ENCODE results near the gene ADAMTS12. TPM values are rescaled to one million over a fixed set of nuclear protein-coding genes. Genes with fewer than 3 reads are reported as not detected.

Gene ADAMTS12
- total and polyA plus RNA-seq, 4 donors, result 0.49 to 6.4 (median 2.3) TPM

DNA sequence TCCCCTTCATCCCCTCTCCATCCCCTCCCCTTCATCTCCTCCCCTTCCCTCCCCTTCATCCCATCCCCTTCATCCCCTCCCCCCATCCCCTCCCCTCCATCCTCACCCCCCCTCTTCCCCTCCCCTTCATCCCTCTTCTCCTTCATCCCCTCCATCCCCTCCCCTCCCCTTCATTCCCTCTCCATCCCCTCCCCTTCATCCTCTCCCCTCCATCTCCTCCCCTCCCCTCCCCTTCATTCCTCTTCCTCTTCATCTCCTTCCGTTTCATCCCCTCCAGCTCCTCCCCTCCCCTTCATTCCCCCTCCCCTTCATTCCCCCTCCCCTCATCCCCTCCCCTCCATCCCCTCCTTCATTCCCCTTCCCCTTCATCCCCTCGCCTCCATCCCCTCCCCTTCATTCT is 410.9 kb downstream of the ADAMTS12 start (continued):
- TF ChIP-seq GABPA (IDR thresholded peaks at IDR 0.05 in 1 of 2, conservative IDR thresholded peaks at IDR 0.05 in 1 of 2), result no peak
- no peak for TF ChIP-seq FOXA2 (IDR thresholded peaks at IDR 0.05)
- TF ChIP-seq, protein P1, sequence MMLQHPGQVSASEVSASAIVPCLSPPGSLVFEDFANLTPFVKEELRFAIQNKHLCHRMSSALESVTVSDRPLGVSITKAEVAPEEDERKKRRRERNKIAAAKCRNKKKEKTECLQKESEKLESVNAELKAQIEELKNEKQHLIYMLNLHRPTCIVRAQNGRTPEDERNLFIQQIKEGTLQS (IDR thresholded peaks at IDR 0.05), result no peak

DNA sequence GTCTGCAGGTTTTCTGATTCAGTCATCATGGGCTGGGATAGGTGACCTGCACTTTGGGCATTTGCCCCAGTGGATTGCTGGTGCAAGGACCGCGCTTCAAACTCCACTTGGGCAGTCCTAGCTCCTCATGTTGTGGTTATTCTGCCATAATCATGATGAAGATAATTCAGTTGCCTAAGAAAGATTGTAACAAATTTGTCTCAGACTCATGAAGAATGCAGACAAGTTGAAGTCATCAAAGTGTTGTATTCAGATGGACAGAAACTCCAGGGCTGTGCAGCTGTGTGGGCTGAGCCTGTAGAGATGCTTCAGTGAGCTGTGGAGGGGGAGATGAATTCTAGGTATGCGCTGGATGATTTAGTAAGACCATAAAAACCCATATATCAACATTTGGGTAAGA is 412.5 kb downstream of the ADAMTS12 start:
- H3K27me3 ChIP-seq (ENCODE audit: control insufficient read depth in 4 of 4, insufficient read depth in 4 of 4, low read length in 3 of 4), result no peaks in the 10 kb centered on the region
- peaks cover 0 to 5% (median under 1%) of the 10 kb centered on the region in 4 donors for H3K4me1 ChIP-seq (ENCODE audit: control insufficient read depth in 4 of 4, insufficient read depth in 4 of 4, low read length in 3 of 4)
- DNase-seq (ENCODE audit: low spot score), result no peak
- no peak overlapping the region for H3K4me3 ChIP-seq (ENCODE audit: low read depth in 1 of 3, low read length in 3 of 3)
- WGBS, result 99% methylated on average over 3 of the region's 3 CpGs
- no peak overlapping the region for H3K27ac ChIP-seq (ENCODE audit: low read depth in 1 of 2, low read length in 2 of 2)
- no peak overlapping the region for H3K9ac ChIP-seq (ENCODE audit: low read depth in 1 of 2, low read length in 2 of 2)
- no peaks in the 10 kb centered on the region for H3K9me3 ChIP-seq (ENCODE audit: control insufficient read depth in 4 of 4, low read length in 3 of 4)
- TF ChIP-seq SP1 (IDR thresholded peaks at IDR 0.05), result no peak
- TF ChIP-seq, protein P2, sequence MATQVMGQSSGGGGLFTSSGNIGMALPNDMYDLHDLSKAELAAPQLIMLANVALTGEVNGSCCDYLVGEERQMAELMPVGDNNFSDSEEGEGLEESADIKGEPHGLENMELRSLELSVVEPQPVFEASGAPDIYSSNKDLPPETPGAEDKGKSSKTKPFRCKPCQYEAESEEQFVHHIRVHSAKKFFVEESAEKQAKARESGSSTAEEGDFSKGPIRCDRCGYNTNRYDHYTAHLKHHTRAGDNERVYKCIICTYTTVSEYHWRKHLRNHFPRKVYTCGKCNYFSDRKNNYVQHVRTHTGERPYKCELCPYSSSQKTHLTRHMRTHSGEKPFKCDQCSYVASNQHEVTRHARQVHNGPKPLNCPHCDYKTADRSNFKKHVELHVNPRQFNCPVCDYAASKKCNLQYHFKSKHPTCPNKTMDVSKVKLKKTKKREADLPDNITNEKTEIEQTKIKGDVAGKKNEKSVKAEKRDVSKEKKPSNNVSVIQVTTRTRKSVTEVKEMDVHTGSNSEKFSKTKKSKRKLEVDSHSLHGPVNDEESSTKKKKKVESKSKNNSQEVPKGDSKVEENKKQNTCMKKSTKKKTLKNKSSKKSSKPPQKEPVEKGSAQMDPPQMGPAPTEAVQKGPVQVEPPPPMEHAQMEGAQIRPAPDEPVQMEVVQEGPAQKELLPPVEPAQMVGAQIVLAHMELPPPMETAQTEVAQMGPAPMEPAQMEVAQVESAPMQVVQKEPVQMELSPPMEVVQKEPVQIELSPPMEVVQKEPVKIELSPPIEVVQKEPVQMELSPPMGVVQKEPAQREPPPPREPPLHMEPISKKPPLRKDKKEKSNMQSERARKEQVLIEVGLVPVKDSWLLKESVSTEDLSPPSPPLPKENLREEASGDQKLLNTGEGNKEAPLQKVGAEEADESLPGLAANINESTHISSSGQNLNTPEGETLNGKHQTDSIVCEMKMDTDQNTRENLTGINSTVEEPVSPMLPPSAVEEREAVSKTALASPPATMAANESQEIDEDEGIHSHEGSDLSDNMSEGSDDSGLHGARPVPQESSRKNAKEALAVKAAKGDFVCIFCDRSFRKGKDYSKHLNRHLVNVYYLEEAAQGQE (IDR thresholded peaks at IDR 0.05), result no peak
- no peak for TF ChIP-seq HNF4G (IDR thresholded peaks at IDR 0.05)
- TF ChIP-seq TAF1 (conservative IDR thresholded peaks at IDR 0.05), result no peak
- H3K36me3 ChIP-seq (ENCODE audit: control insufficient read depth in 4 of 4, insufficient read depth in 3 of 4, low read depth in 1 of 4, low read length in 3 of 4), result peaks cover 0 to 28% (median 13%) of the 10 kb centered on the region in 4 donors

DNA sequence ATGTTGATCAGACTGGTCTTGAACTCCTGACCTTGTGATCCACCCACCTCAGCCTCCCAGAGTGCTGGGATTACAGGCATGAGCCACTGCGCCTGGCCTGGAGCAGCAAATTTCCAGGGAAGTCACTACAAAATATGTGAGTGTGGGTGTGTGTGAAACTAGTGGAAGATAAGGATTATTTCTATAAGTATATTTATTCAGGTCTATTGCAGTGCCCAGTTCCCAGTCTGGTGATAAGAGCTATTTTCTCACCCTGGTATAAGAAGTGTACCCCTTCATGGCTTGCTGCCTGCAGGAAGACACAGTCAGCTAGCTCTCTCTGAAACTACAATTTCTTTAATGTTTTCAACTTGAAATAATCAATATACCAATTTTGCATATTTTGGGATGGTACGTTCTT is 414.0 kb downstream of the ADAMTS12 start:
- Histone ChIP-seq H3K4me1 (ENCODE audit: control insufficient read depth in 4 of 4, insufficient read depth in 4 of 4, low read length in 3 of 4) (peaks cover 0 to 1% (median under 1%) of the 10 kb centered on the region in 4 donors), H3K27ac (ENCODE audit: low read depth in 1 of 2, low read length in 2 of 2) (no peak overlapping the region), H3K27me3 (ENCODE audit: control insufficient read depth in 4 of 4, insufficient read depth in 4 of 4, low read length in 3 of 4) (no peaks in the 10 kb centered on the region), H3K4me3 (ENCODE audit: low read depth in 1 of 3, low read length in 3 of 3) (no peak overlapping the region), H3K36me3 (ENCODE audit: control insufficient read depth in 4 of 4, insufficient read depth in 3 of 4, low read depth in 1 of 4, low read length in 3 of 4) (peaks cover 2 to 33% (median 17%) of the 10 kb centered on the region in 4 donors), H3K9ac (ENCODE audit: low read depth in 1 of 2, low read length in 2 of 2) (no peak overlapping the region), H3K9me3 (ENCODE audit: control insufficient read depth in 4 of 4, low read length in 3 of 4) (no peaks in the 10 kb centered on the region)
- whole genome bisulfite sequencing, result 98% methylated on average over 2 of the region's 2 CpGs
- no peak for DNase-seq (ENCODE audit: low spot score)
- TF ChIP-seq GABPA (IDR thresholded peaks at IDR 0.05 in 1 of 2, conservative IDR thresholded peaks at IDR 0.05 in 1 of 2), result no peak

DNA sequence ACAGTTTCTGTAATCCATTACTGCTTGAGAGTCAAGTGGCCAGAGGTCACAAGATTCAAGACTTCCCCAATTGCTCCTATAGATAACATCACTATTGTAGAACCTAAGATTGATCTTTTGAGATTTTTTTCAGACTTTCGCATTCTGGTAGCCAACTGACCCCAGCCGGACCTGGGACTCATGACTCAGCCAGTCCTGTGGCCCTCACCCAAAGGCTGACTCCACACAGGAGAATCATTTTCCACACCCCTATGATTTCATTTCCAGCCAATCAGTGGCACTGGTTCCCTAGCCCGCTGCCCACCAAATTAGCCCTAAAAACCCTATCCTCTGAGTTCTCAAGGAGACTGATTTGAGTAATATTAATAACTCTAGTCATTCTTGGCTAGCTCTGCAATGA is 414.8 kb downstream of the ADAMTS12 start:
- no peaks in the 10 kb centered on the region for H3K27me3 ChIP-seq (ENCODE audit: control insufficient read depth in 4 of 4, insufficient read depth in 4 of 4, low read length in 3 of 4)
- H3K9ac ChIP-seq (ENCODE audit: low read depth in 1 of 2, low read length in 2 of 2), result no peak overlapping the region
- 95% methylated on average over 3 of the region's 3 CpGs for WGBS
- no peak overlapping the region for H3K4me3 ChIP-seq (ENCODE audit: low read depth in 1 of 3, low read length in 3 of 3)
- H3K27ac ChIP-seq (ENCODE audit: low read depth in 1 of 2, low read length in 2 of 2), result no peak overlapping the region
- no peak for TF ChIP-seq EGR1 (IDR thresholded peaks at IDR 0.05; ENCODE audit: low read depth in 2 of 2)
- no peak for TF ChIP-seq HNF4A (conservative IDR thresholded peaks at IDR 0.05)
- no peak for TF ChIP-seq NR2F2 (IDR thresholded peaks at IDR 0.05)
- TF ChIP-seq TAF1 (conservative IDR thresholded peaks at IDR 0.05), result no peak
- TF ChIP-seq FOXA2 (IDR thresholded peaks at IDR 0.05), result no peak
- TF ChIP-seq YY1 (IDR thresholded peaks at IDR 0.05), result no peak
- TF ChIP-seq FOXA1 (IDR thresholded peaks at IDR 0.05), result no peak
- TF ChIP-seq, protein P2 (IDR thresholded peaks at IDR 0.05), result no peak
- TF ChIP-seq, protein P3, sequence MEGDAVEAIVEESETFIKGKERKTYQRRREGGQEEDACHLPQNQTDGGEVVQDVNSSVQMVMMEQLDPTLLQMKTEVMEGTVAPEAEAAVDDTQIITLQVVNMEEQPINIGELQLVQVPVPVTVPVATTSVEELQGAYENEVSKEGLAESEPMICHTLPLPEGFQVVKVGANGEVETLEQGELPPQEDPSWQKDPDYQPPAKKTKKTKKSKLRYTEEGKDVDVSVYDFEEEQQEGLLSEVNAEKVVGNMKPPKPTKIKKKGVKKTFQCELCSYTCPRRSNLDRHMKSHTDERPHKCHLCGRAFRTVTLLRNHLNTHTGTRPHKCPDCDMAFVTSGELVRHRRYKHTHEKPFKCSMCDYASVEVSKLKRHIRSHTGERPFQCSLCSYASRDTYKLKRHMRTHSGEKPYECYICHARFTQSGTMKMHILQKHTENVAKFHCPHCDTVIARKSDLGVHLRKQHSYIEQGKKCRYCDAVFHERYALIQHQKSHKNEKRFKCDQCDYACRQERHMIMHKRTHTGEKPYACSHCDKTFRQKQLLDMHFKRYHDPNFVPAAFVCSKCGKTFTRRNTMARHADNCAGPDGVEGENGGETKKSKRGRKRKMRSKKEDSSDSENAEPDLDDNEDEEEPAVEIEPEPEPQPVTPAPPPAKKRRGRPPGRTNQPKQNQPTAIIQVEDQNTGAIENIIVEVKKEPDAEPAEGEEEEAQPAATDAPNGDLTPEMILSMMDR (IDR thresholded peaks at IDR 0.05; ENCODE audit: low read depth, low read length, missing input control), result no peak
- no peak for TF ChIP-seq RAD21 (IDR thresholded peaks at IDR 0.05)
- no peak for TF ChIP-seq RXRA (IDR thresholded peaks at IDR 0.05)
- TF ChIP-seq, protein P4, sequence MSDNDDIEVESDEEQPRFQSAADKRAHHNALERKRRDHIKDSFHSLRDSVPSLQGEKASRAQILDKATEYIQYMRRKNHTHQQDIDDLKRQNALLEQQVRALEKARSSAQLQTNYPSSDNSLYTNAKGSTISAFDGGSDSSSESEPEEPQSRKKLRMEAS (IDR thresholded peaks at IDR 0.05), result no peak
- no peak for TF ChIP-seq GABPA (IDR thresholded peaks at IDR 0.05 in 1 of 2, conservative IDR thresholded peaks at IDR 0.05 in 1 of 2)
- no peak for TF ChIP-seq JUND (IDR thresholded peaks at IDR 0.05)
- TF ChIP-seq, protein P1 (IDR thresholded peaks at IDR 0.05), result no peak
- no peaks in the 10 kb centered on the region for H3K9me3 ChIP-seq (ENCODE audit: control insufficient read depth in 4 of 4, low read length in 3 of 4)
- H3K36me3 ChIP-seq (ENCODE audit: control insufficient read depth in 4 of 4, insufficient read depth in 3 of 4, low read depth in 1 of 4, low read length in 3 of 4), result peaks cover 2 to 39% (median 20%) of the 10 kb centered on the region in 4 donors
- H3K4me1 ChIP-seq (ENCODE audit: control insufficient read depth in 4 of 4, insufficient read depth in 4 of 4, low read length in 3 of 4), result no peaks in the 10 kb centered on the region
- DNase-seq (ENCODE audit: low spot score), result no peak

Measured in liver (tissue), 9 donors.